Liver (tissue), 9 donors: ENCODE measurements around the gene PARD3B. TPM values are rescaled to one million over a fixed set of nuclear protein-coding genes. Genes with fewer than 3 reads are reported as not detected.

Experiments used
- DNase-seq: peaks from one replicate; pipeline ENCODE4 v3.0.0-alpha.2; 2017; ENCODE audit warnings: low spot score
- H3K27ac ChIP-seq, 2 donors: one replicate each; pipeline ENCODE4 v1.7.0; 2013; ENCODE audit warnings: inconsistent platforms in 2 of 2, low read length in 2 of 2, control low read depth in 1 of 2, low read depth in 1 of 2, mild to moderate bottlenecking in 1 of 2
- H3K27me3 ChIP-seq, 4 donors: one replicate each; pipeline versions ENCODE4 v1.6.1 to v1.7.0; 2013; ENCODE audit warnings: low read length in 3 of 4, inconsistent platforms in 1 of 4, mild to moderate bottlenecking in 1 of 4, moderate library complexity in 1 of 4; ENCODE audit not compliant: control insufficient read depth in 4 of 4, insufficient read depth in 4 of 4
- H3K36me3 ChIP-seq, 4 donors: one replicate each; pipeline versions ENCODE4 v1.6.1 to v1.7.0; 2013; ENCODE audit warnings: low read length in 3 of 4, mild to moderate bottlenecking in 3 of 4, low read depth in 1 of 4, moderate library complexity in 1 of 4; ENCODE audit not compliant: control insufficient read depth in 4 of 4, insufficient read depth in 3 of 4
- H3K4me1 ChIP-seq, 4 donors: one replicate each; pipeline versions ENCODE4 v1.6.1 to v1.7.0; 2013; ENCODE audit warnings: low read length in 3 of 4, mild to moderate bottlenecking in 3 of 4, moderate library complexity in 1 of 4; ENCODE audit not compliant: control insufficient read depth in 4 of 4, insufficient read depth in 4 of 4
- H3K4me3 ChIP-seq, 3 donors: one replicate each; pipeline versions ENCODE4 v1.6.1 to v1.7.0; 2013; ENCODE audit warnings: low read length in 3 of 3, control low read depth in 1 of 3, low read depth in 1 of 3, mild to moderate bottlenecking in 1 of 3
- H3K9ac ChIP-seq, 2 donors: one replicate each; pipeline ENCODE4 v1.7.0; 2013; ENCODE audit warnings: low read length in 2 of 2, mild to moderate bottlenecking in 2 of 2, moderate library complexity in 2 of 2, control low read depth in 1 of 2, low read depth in 1 of 2
- H3K9me3 ChIP-seq, 4 donors: one replicate each; pipeline versions ENCODE4 v1.6.1 to v1.7.0; 2013; ENCODE audit warnings: low read length in 3 of 4; ENCODE audit not compliant: control insufficient read depth in 4 of 4
- ATF3 ChIP-seq: IDR thresholded peaks from 2 replicates; pipeline ENCODE4 v1.6.1; 2016; ENCODE audit warnings: antibody characterized with exemption
- CTCF ChIP-seq: fragments of 150-350 bp; IDR thresholded peaks from 2 replicates; pipeline ENCODE4 v1.5.1; 2017; ENCODE audit warnings: improper control_type of control experiment, low read depth, low read length; ENCODE audit not compliant: missing input control
- EGR1 ChIP-seq, 2 donors: IDR thresholded peaks; 2 replicates each; pipeline ENCODE4 v1.6.1; 2016 to 2018; ENCODE audit warnings: antibody characterized with exemption in 2 of 2, low read depth in 2 of 2
- FOXA1 ChIP-seq: IDR thresholded peaks from 2 replicates; pipeline ENCODE4 v1.6.1; 2016; ENCODE audit warnings: antibody characterized with exemption
- FOXA2 ChIP-seq: IDR thresholded peaks from 2 replicates; pipeline ENCODE4 v1.6.1; 2016; ENCODE audit warnings: antibody characterized with exemption
- GABPA ChIP-seq, 2 donors: IDR thresholded peaks in 1 of 2; conservative IDR thresholded peaks in 1 of 2; 2 replicates each; pipeline ENCODE4 v1.6.1; 2016; ENCODE audit warnings: antibody characterized with exemption in 2 of 2, mild to moderate bottlenecking in 1 of 2, moderate library complexity in 1 of 2
- HNF4A ChIP-seq, 2 donors: conservative IDR thresholded peaks; 2 replicates each; pipeline ENCODE4 v1.6.1; 2016; ENCODE audit warnings: antibody characterized with exemption in 2 of 2, mild to moderate bottlenecking in 2 of 2
- HNF4G ChIP-seq: IDR thresholded peaks from 2 replicates; pipeline ENCODE4 v1.6.1; 2016; ENCODE audit warnings: antibody characterized with exemption
- JUND ChIP-seq, 2 donors: IDR thresholded peaks; 2 replicates each; pipeline ENCODE4 v1.6.1; 2016; ENCODE audit warnings: antibody characterized with exemption in 2 of 2
- MAX ChIP-seq: IDR thresholded peaks from 2 replicates; pipeline ENCODE4 v1.6.1; 2016; ENCODE audit warnings: antibody characterized with exemption
- NR2F2 ChIP-seq: IDR thresholded peaks from 2 replicates; pipeline ENCODE4 v1.6.1; 2016; ENCODE audit warnings: antibody characterized with exemption
- RAD21 ChIP-seq, 2 donors: IDR thresholded peaks; 2 replicates each; pipeline ENCODE4 v1.6.1; 2016; ENCODE audit warnings: antibody characterized with exemption in 2 of 2, mild to moderate bottlenecking in 2 of 2
- REST ChIP-seq: IDR thresholded peaks from 2 replicates; pipeline ENCODE4 v1.6.1; 2016; ENCODE audit warnings: antibody characterized with exemption, mild to moderate bottlenecking
- RXRA ChIP-seq, 2 donors: IDR thresholded peaks; 2 replicates each; pipeline ENCODE4 v1.6.1; 2017 to 2018; ENCODE audit warnings: antibody characterized with exemption in 2 of 2, mild to moderate bottlenecking in 1 of 2
- SP1 ChIP-seq: IDR thresholded peaks from 2 replicates; pipeline ENCODE4 v1.6.1; 2018; ENCODE audit warnings: antibody characterized with exemption, mild to moderate bottlenecking
- TAF1 ChIP-seq: conservative IDR thresholded peaks from 2 replicates; pipeline ENCODE4 v1.6.1; 2016; ENCODE audit warnings: antibody characterized with exemption, mild to moderate bottlenecking
- YY1 ChIP-seq: IDR thresholded peaks from 2 replicates; pipeline ENCODE4 v1.6.1; 2016; ENCODE audit warnings: antibody characterized with exemption, mild to moderate bottlenecking
- ZBTB33 ChIP-seq: IDR thresholded peaks from 2 replicates; pipeline ENCODE4 v1.6.1; 2016; ENCODE audit warnings: antibody characterized with exemption
- WGBS: extraction: QIAGEN DNeasy Blood & Tissue Kit; methylation state at CpG from one replicate; pipeline ENCODE4 v1.1.7; 2013; 5-methylcytosine and 5-hydroxymethylcytosine counted together
- polyA plus RNA-seq, 2 donors: library from polyadenylated mRNA; stranded (reverse) in 1 of 2; unstranded in 1 of 2; fragments of 200-250 nt in 1 of 2; fragments of >200 nt in 1 of 2; fragmentation: Nextera tagmentation in 1 of 2; extraction: Ambion mirVana in 1 of 2; gene quantifications; one replicate each; pipeline versions ENCODE4 v1.2.1 to v1.2.3, GENCODE V29; 2013 to 2015
- total RNA-seq, 2 donors: library from RNA; depleted of rRNA; stranded (reverse); fragments of >200 nt; gene quantifications; one replicate each; pipeline ENCODE4 v1.2.3, GENCODE V29; 2014
- donor health status: healthy.
- donor health status: healthy.
- donor health status: healthy.
- donor health status: healthy.
- donor health status: healthy.

The PARD3B gene
- total and polyA plus RNA-seq, 4 donors, result 1.1 to 10.3 (median 3.7) TPM

- Histone ChIP-seq H3K9me3 (no peaks in the 10 kb centered on the region), H3K4me1 (no peaks in the 10 kb centered on the region), H3K9ac (no peak overlapping the region), H3K4me3 (no peak overlapping the region), H3K27ac (no peak overlapping the region), H3K36me3 (no peaks in the 10 kb centered on the region), H3K27me3 (no peaks in the 10 kb centered on the region)
- DNase-seq, result no peak
- no peak for TF ChIP-seq RAD21 (IDR thresholded peaks at IDR 0.05)
- 94% methylated on average over 4 of the region's 4 CpGs for WGBS
These were observed 915.9 kb downstream of the PARD3B start for GRCh38 chr2:205461169-205461568.

- H3K27ac ChIP-seq, result no peak overlapping the region
- H3K9me3 ChIP-seq, result no peaks in the 10 kb centered on the region
- no peaks in the 10 kb centered on the region for H3K4me1 ChIP-seq
- H3K36me3 ChIP-seq, result no peaks in the 10 kb centered on the region
- whole genome bisulfite sequencing, result 91% methylated on average over 6 of the region's 6 CpGs
- no peak overlapping the region for H3K9ac ChIP-seq
- H3K4me3 ChIP-seq, result no peak overlapping the region
- H3K27me3 ChIP-seq, result no peaks in the 10 kb centered on the region
- no peak for DNase-seq
- TF ChIP-seq REST, result no peak
- TF ChIP-seq GABPA (IDR thresholded peaks at IDR 0.05 in 1 of 2, conservative IDR thresholded peaks at IDR 0.05 in 1 of 2), result no peak
- TF ChIP-seq FOXA2, result no peak
- no peak for TF ChIP-seq TAF1
- TF ChIP-seq YY1, result no peak
- no peak for TF ChIP-seq MAX
- TF ChIP-seq ATF3, result no peak
- no peak for TF ChIP-seq ZBTB33
- no peak for TF ChIP-seq FOXA1
- TF ChIP-seq HNF4G, result no peak
- no peak for TF ChIP-seq EGR1 (IDR thresholded peaks at IDR 0.05; ENCODE audit: low read depth in 2 of 2)
- TF ChIP-seq JUND (IDR thresholded peaks at IDR 0.05), result no peak
- no peak for TF ChIP-seq RAD21 (IDR thresholded peaks at IDR 0.05)
- no peak for TF ChIP-seq RXRA (IDR thresholded peaks at IDR 0.05)
- no peak for TF ChIP-seq HNF4A (conservative IDR thresholded peaks at IDR 0.05)
- TF ChIP-seq SP1, result no peak
- TF ChIP-seq NR2F2, result no peak
- TF ChIP-seq CTCF, result no peak
These were observed 916.7 kb downstream of the PARD3B start for GRCh38 chr2:205461678-205462665.
